Measurements from ENCODE around the gene ACP2.

Gene ACP2

GRCh38 chr11:47256374-47256773, 7.8 kb upstream of the ACP2 start:
- H3K27me3 ChIP-seq (ENCODE audit: insufficient read depth, low read length): peaks cover 4% of the 10 kb centered on the region; the same call in 1 of the 2 replicates
- H3F3A ChIP-seq (ENCODE audit: insufficient read depth, low read length): no peaks in the 10 kb centered on the region
- H3K27ac ChIP-seq (ENCODE audit: low read depth, low read length, poor library complexity, severe bottlenecking): no peak overlapping the region
- H2AFZ ChIP-seq (ENCODE audit: low read length): no peak overlapping the region
- no peaks in the 10 kb centered on the region for H3K9me3 ChIP-seq (ENCODE audit: low read length)
- TF ChIP-seq CTCF (IDR thresholded peaks at IDR 0.05; ENCODE audit: low read length) (no peak), EZH2 (IDR thresholded peaks at IDR 0.05; ENCODE audit: borderline replicate concordance, low read length) (no peak)
- no peak overlapping the region for H3K4me2 ChIP-seq (ENCODE audit: low read length)
- no peaks in the 10 kb centered on the region for H3K79me2 ChIP-seq (ENCODE audit: insufficient read depth, low read length)
- no peaks in the 10 kb centered on the region for H3K4me1 ChIP-seq (ENCODE audit: insufficient read depth, low read length, severe bottlenecking)
- H3K36me3 ChIP-seq (ENCODE audit: insufficient read depth, low read length): no peaks in the 10 kb centered on the region
- H4K20me1 ChIP-seq (ENCODE audit: insufficient read depth, low read length): no peaks in the 10 kb centered on the region
- no peak overlapping the region for H3K9ac ChIP-seq (ENCODE audit: low read length)
- H3K9me2 ChIP-seq (ENCODE audit: low read depth, low read length): no peaks in the 10 kb centered on the region
- no peak overlapping the region for H3K4me3 ChIP-seq (ENCODE audit: low read depth, low read length, poor library complexity, severe bottlenecking)

GRCh38 chr11:47254386-47254785, 5.8 kb upstream of the ACP2 start:
- no peaks in the 10 kb centered on the region for H3K79me2 ChIP-seq (ENCODE audit: insufficient read depth, low read length)
- H3K4me3 ChIP-seq (ENCODE audit: low read depth, low read length, poor library complexity, severe bottlenecking): no peak overlapping the region
- H3K9me3 ChIP-seq (ENCODE audit: low read length): no peaks in the 10 kb centered on the region
- no peak overlapping the region for H3K9ac ChIP-seq (ENCODE audit: low read length)
- H3K36me3 ChIP-seq (ENCODE audit: insufficient read depth, low read length): no peaks in the 10 kb centered on the region
- H3K4me1 ChIP-seq (ENCODE audit: insufficient read depth, low read length, severe bottlenecking): peaks cover 8% of the 10 kb centered on the region
- H3K4me2 ChIP-seq (ENCODE audit: low read length): no peak overlapping the region
- H3K9me2 ChIP-seq (ENCODE audit: low read depth, low read length): no peaks in the 10 kb centered on the region
- no peak overlapping the region for H2AFZ ChIP-seq (ENCODE audit: low read length)
- no peak overlapping the region for H3K27ac ChIP-seq (ENCODE audit: low read depth, low read length, poor library complexity, severe bottlenecking)
- H4K20me1 ChIP-seq (ENCODE audit: insufficient read depth, low read length): no peaks in the 10 kb centered on the region
- H3K27me3 ChIP-seq (ENCODE audit: insufficient read depth, low read length): peaks cover 4% of the 10 kb centered on the region; the same call in 1 of the 2 replicates
- TF ChIP-seq CTCF (IDR thresholded peaks at IDR 0.05; ENCODE audit: low read length) (no peak), EZH2 (IDR thresholded peaks at IDR 0.05; ENCODE audit: borderline replicate concordance, low read length) (no peak)
- H3F3A ChIP-seq (ENCODE audit: insufficient read depth, low read length): no peaks in the 10 kb centered on the region

- H3K9ac ChIP-seq (ENCODE audit: low read length): no peak overlapping the region
- H3K9me3 ChIP-seq (ENCODE audit: low read length): no peaks in the 10 kb centered on the region
- no peaks in the 10 kb centered on the region for H3K9me2 ChIP-seq (ENCODE audit: low read depth, low read length)
- H3K4me3 ChIP-seq (ENCODE audit: low read depth, low read length, poor library complexity, severe bottlenecking): no peak overlapping the region
- H3K4me1 ChIP-seq (ENCODE audit: insufficient read depth, low read length, severe bottlenecking): peaks cover 11% of the 10 kb centered on the region
- no peaks in the 10 kb centered on the region for H4K20me1 ChIP-seq (ENCODE audit: insufficient read depth, low read length)
- no peak overlapping the region for H3K4me2 ChIP-seq (ENCODE audit: low read length)
- H3K36me3 ChIP-seq (ENCODE audit: insufficient read depth, low read length): no peaks in the 10 kb centered on the region
- TF ChIP-seq EZH2 (IDR thresholded peaks at IDR 0.05; ENCODE audit: borderline replicate concordance, low read length) (no peak), CTCF (IDR thresholded peaks at IDR 0.05; ENCODE audit: low read length) (no peak)
- no peaks in the 10 kb centered on the region for H3F3A ChIP-seq (ENCODE audit: insufficient read depth, low read length)
- no peaks in the 10 kb centered on the region for H3K27me3 ChIP-seq (ENCODE audit: insufficient read depth, low read length)
- H2AFZ ChIP-seq (ENCODE audit: low read length): no peak overlapping the region
- H3K79me2 ChIP-seq (ENCODE audit: insufficient read depth, low read length): no peaks in the 10 kb centered on the region
- H3K27ac ChIP-seq (ENCODE audit: low read depth, low read length, poor library complexity, severe bottlenecking): no peak overlapping the region
Observed at GRCh38 chr11:47253660-47254059, 5.0 kb upstream of the ACP2 start.
